ENCODE results near the gene DSPP.

- no peak for TF ChIP-seq CTCF (IDR thresholded peaks at IDR 0.05)
- no peak for TF ChIP-seq CREM (CRISPR knock-in tag; IDR thresholded peaks at IDR 0.05)
These were observed 41.1 kb upstream of the DSPP start for GRCh38 chr4:87567191-87567590.
